Epithelial cell of proximal tubule (primary cell): ENCODE data around the gene PTPN18. TPM values are rescaled to one million over a fixed set of nuclear protein-coding genes. Genes with fewer than 3 reads are reported as not detected.

Experiments
- DNase-seq: peaks from one replicate; pipeline ENCODE4 v3.0.0-alpha.2; 2011; ENCODE audit warnings: low read depth
- H3K4me3 ChIP-seq: 2 replicates; pipeline ENCODE4 v1.5.1; 2011; ENCODE audit warnings: low read depth, mild to moderate bottlenecking, low read length
- CTCF ChIP-seq: conservative IDR thresholded peaks from 2 replicates; pipeline ENCODE4 v1.5.1; 2012; ENCODE audit warnings: low read depth, mild to moderate bottlenecking, low read length
- total RNA-seq: library from RNA; depleted of rRNA; stranded (reverse); fragments of >200 nt; gene quantifications from 2 replicates; pipeline ENCODE4 v1.2.3, GENCODE V29; 2015

Gene PTPN18
- total RNA-seq, 1 donor from 2014 or later, result 23.8 TPM

- no peak for DNase-seq
- TF ChIP-seq CTCF, result no peak
- no peak overlapping the region for H3K4me3 ChIP-seq
These were observed 7.6 kb downstream of the PTPN18 start for GRCh38 chr2:130363479-130363878.

GRCh38 chr2:130365075-130365474 lies 9.2 kb downstream of the PTPN18 start:
- no peak for TF ChIP-seq CTCF
- DNase-seq, result no peak
- H3K4me3 ChIP-seq, result no peak overlapping the region

GRCh38 chr2:130365963-130366362 lies 10.1 kb downstream of the PTPN18 start:
- no peak for TF ChIP-seq CTCF
- DNase-seq, result no peak
- no peak overlapping the region for H3K4me3 ChIP-seq

- no peak overlapping the region for H3K4me3 ChIP-seq
- TF ChIP-seq CTCF, result no peak
- DNase-seq, result no peak
These were observed 10.9 kb downstream of the PTPN18 start for GRCh38 chr2:130366720-130367119.

GRCh38 chr2:130368786-130369185 lies 12.9 kb downstream of the PTPN18 start:
- DNase-seq, result no peak
- no peak overlapping the region for H3K4me3 ChIP-seq
- TF ChIP-seq CTCF, result no peak

- DNase-seq, result no peak
- TF ChIP-seq CTCF, result no peak
- H3K4me3 ChIP-seq, result no peak overlapping the region
These were observed 13.6 kb downstream of the PTPN18 start for GRCh38 chr2:130369311-130369964.

- no peak for DNase-seq
- H3K4me3 ChIP-seq, result no peak overlapping the region
- no peak for TF ChIP-seq CTCF
These were observed 14.1 kb downstream of the PTPN18 start for GRCh38 chr2:130369965-130370341.
